Uterus (tissue), 2 donors: Measurements from ENCODE around the gene G0S2.

Experiments
- CTCF ChIP-seq, 4 experiments: fragments of 200-600 bp in 2 of 4; fragments of 450-650 bp in 2 of 4; sonication (generic) in 2 of 4; IDR thresholded peaks; one replicate each; pipeline ENCODE4 v1.5.1; 2016 to 2019; ENCODE audit warnings: antibody characterized with exemption in 4 of 4, mild to moderate bottlenecking in 2 of 4, moderate library complexity in 1 of 4
- POLR2A ChIP-seq, 2 donors: fragments of 450-650 bp; IDR thresholded peaks; one replicate each; pipeline ENCODE4 v1.6.1; 2016; ENCODE audit warnings: antibody characterized with exemption in 2 of 2, mild to moderate bottlenecking in 1 of 2, moderate library complexity in 1 of 2

- TF ChIP-seq POLR2A (IDR thresholded peaks at IDR 0.05) (no peak), CTCF (IDR thresholded peaks at IDR 0.05) (no peak)
Observed at GRCh38 chr1:209655411-209656231, 19.6 kb upstream of the G0S2 start.
